Measurements from ENCODE around the gene C16orf96.

The C16orf96 gene

DNA sequence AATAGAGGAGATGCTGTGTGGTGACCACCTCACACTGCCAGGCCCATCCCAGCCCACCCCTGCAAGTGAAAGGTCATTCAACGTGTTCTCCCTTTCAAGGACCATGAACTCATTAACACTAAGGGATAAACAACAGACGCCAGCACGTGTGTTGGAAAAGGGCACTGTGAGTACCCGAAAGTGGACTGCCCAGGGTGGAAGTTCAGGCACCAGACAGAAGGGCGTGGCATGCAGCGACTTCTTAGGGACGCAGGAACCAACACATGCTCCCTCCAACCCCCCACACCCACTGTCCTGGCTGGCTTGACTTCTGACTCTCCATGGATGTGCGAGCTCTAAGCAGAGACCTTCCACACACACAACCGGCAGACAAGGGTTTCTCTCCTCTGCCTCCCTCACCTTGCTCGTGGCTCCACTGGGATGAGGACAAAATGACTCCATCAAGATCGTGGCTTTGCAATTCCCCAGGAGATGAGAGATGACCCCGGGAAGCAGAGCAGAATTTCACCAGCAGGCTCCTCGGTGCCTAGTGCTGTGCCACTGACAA is 47.6 kb downstream of the C16orf96 start:
- no peak for DNase-seq

DNA sequence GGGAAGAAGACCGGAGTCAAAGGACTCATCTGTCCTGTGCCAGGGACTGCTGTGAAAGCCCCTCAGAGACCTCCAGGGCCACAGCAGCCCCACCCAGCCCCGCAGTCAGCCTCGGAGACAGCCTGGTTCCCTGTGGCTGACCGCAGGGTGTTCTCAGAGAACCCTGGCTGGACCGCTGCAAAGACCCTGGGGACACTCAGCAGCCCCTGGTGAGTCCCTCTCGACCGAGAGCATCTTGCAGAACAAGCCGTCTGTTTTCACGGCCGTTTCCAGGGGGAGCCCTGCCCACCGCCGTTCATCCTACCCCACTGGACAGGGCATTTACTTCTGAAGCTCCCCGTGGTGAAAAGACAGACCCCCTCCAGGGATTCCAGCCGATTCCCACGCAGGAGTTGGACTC is 48.3 kb downstream of the C16orf96 start:
- DNase-seq = no peak

DNA sequence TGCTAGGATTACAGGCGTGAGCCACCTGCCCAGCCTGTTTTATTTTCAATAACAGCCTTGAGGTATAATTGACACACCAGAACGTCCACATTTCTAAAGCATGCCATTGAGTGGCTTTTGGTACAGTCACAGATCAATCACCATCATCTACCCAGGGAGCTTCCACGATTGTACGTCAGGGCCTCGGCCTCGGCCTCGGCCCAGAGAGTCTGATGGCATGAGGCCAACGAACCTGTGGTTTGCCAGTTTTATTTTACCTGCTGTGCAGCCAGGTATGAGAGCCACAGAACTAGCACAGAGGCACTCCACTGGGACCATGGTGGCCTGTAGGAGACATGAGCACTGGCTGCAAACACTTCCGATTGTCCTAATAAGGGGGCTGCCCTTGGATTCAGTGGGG is 50.2 kb downstream of the C16orf96 start:
- DNase-seq = no peak

DNA sequence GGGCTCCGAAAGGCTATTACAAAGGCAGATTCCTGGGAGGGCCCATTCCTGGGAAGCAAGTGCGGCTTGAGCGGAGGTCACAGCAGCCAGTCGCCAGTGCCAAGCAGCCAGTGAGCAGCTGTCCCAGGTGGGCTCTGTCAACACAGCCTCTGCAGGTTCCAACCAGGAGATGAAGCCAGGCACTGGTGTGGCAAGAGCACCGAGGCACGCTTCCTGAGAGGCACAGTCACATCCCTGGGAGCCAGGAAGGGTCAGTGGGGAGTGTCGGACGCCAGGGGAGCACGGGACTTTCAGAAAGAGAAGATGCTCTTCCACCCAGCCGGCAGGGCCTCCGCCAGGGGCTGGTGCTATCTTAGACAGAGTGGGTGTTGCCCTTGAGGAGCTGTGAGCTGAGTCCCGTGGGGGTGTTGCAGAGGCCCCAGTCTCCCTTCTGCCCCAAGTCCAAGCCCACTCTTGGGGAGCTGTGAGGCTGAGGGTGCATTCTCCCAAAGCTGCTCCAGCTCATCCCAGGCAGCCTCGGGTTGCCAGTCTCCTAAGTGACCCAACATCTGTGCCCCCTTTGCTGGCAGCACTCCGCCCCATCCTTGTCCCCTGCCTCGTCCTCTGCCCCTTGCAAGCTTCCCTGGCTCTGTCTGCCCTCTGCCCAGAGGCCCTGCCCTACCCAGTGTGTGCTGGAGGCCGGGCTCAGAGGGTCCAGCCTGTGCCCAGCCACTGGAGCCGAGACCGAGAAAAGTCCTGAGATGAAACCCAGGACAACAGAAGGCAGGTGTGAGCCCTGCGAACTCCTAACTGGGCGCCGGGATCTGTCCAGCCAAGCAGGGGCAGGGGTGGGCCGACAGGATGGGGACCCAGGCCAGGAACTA is 51.9 kb downstream of the C16orf96 start:
- no peak for DNase-seq

DNA sequence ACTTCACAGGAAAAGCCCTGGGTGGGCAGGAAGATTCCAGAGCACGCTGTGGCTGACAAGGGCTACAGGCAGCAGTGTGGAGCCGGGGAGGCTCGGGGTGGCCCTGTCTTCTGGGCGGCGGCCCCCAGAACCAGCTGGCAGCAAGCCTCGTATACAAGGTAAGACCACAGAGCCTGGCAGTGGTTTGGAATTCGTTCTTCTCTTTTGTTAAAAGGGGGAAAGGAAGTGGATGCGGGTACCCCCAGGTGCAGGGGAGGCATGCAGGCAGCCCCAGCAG is 52.5 kb downstream of the C16orf96 start:
- no peak for DNase-seq

DNA sequence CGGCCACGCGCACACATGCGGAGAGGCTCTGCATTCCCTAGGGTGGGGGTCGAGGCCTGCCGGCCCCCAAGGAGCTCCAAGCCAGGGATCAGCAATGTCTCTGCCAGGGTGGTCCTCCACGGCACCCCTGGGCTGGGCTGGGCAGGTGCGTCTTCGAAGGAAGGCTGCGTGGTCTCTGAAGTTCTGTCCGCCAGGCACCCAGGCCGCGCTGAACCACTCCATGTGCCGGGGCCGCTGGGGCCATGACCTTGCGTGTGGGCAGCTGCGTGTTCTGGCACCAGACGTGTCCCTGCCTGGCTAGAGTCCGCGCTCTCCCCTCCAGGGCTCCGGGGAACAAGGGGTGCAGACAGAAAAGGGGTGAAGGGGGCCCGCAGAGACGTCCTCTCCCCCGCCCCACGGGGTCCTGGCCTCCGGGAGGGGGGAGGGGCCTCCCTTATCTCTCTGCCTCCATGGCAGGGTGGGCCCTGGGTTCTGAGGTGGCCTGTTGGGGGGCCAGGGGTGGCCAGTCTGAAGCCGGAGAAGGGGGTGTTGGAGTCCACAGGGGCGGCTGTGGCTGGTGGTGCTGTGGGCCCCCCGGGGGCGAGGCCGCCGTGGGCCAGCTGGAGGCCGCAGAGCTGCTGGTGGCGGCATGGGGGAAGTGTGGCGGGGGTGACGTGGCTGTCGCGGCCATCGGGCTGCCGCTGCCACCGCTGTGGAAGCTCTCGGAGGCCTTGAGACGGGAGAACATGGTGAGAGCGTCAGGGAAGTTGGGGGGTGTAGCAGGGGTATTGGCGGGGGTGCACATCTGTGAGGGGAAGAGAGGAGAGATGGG is 53.3 kb downstream of the C16orf96 start:
- no peak for DNase-seq

DNA sequence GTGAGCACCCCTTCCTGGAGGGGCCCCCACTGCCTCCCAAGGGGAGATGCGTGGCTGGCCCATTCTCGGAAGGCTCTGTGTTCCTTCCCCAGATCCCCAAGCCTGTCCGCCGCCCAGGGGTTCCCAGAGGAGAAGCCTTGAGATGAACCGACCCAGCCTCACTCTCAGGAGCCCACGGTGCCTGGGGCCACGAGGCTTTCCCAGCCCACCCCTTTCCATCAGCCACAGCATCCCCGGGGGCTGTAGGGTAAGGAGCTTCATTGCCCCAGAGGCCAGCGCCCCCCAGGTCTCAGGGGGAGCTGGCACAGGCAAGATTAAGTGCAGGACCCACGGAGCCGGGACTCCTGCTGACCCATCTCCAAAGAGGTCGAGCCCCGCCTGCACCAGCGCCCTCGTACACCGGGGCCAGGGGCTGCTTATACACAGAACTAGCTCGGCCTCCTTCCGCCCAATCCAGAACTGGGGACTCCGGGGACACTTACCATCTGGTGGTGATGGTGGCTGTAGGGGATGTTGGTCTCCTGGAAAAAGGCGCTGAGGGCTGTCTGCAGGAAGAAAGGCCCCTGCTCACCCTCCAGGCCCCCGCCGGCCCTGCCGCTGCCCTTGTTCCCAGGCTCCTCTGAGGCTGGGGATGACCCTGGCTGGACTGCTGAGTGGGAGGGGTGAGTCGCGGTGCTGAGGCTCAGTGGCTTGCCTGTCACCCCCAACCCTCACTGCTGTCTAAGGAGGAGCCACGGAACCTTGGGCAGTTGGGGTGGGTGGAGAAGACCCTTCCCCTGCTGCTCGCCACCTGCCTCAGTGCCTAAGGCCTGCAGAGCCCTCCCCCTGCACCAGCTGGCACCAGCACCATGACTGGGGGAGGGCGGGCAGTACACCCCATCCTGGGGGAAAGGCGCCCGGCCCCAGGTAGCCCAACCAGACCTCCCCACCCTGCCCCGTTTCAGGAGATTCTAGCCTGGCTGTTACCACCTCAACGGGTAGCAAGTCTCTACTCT is 54.2 kb downstream of the C16orf96 start:
- no peak for DNase-seq

DNA sequence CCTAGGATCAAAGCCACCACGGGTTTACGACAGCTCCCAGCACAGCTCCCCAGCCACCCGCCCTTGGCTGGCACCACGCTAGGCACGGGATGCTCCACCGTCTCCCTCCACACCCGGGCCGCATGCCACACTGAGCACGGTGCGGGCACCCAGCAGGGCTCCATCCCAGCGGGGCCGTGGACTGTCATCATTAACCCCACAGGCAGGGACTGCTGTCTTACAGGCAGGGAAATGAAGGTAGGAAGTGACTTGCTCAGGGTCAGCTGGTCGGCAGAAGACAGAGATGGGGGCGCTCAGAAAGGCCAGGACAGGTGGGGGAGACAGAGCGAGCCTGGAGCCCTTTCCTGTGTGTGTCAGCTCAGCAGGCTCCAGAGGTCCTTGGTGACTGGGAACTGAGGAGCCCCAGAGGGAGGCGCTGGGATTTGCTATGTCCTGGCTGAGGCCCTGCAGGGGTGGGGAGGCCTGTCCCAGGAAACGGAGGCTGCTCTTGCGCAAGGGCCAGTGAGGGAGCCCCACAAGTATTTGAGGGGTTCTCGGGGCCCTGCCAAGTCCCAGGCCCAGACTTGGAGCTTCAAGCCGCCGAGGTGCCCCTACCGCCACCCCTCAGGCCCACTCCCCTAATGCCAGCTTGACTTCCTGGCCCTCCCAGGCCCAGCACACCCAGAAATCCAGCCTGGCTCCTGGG is 55.3 kb downstream of the C16orf96 start:
- DNase-seq = no peak

DNA sequence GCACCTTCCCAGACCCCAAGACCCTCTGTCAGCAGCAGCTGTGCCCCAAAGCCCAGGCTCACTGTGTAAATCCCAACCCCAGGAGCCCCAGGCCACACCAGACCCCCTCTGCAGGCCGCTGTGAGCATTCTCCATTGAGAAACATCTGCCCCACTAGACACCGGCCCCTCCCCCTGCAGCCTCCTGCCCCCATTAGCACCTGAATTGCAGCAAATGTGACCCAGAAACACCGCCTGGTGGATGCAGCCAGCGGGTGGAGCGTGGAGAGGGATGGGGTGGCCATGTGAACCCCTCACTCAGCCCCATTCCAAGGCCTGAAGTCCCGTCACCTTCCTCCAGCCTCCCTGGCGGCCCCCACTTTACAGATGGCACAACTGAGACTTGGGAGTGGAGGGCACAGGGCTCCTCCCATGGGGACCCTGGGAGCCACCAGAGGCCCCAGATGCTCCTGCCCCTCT is 56.4 kb downstream of the C16orf96 start:
- no peak for DNase-seq

DNA sequence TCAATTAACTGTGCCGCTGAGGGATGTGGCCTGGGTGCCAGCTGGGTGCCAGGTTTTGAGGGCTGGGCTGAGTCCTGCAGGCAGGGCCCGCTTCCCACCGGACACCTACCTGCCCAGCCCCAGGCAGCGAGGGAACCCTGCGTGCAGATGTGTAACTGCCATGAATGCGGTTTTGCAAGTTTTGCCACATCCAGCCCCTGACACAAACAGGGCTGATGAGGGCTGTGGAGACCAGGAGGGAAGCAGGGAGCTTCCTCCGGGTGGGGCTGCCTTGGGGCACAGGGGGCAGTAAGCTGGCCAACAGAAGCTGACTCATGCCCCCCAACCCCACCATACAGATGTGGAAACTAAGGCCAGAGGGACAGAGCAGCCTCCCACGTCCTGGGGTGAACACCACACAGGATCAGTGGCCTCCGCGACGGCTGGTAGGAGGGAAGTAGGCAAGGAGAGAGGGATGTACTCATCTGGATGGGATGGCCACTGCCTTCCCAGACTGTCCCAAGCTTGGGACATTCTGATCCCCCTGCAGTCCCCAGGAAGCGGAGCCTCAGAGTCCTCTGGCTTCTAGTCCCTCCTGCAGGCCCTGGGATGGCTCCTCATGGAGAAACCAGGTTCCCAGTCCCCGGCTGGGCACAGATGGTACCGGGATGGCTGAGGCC is 57.0 kb downstream of the C16orf96 start:
- DNase-seq = no peak

DNA sequence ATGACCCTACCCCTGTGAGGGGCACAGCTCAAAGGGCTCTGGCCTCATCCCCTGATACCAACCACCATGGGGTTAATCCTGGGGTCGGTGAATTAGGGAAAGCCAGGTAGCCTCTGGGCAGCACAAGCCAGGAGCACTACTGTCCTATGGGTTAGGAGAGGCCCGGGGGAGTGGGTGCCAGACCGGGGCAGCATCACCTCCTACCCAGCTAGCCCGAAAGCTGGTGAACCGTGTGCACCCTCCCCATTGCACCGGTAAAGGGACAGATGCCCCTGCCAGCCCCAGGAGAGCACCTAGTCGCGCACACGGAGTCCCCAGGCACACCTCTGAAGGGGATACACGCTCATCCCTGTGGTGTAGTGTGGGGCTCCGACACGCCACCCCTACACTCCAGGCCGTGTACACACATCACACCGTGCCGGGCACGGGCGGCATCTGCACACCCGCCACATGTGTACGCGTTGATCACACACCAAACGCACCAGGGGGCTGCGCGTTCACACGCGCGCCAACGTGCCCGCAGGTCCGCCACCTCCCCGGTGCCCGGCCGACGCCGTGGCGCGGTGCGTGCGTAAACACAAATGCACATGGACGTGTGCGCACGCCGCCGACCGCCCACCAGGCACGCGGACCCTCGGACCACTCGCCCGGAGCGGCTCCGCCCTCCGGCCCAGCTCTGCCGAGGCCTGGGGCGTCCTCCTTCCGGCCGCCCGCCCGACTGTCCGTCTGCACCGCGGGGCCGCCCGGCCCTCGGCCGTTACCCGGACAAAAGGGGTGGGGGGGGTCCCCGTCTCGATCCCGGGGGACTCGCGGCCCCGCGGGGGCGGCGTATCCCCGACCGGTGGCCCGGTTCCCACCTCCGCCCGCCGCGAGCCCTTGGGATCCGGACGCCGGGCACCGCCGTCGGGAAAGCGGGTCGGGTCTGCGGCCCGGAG is 57.8 kb downstream of the C16orf96 start:
- no peak for DNase-seq

DNA sequence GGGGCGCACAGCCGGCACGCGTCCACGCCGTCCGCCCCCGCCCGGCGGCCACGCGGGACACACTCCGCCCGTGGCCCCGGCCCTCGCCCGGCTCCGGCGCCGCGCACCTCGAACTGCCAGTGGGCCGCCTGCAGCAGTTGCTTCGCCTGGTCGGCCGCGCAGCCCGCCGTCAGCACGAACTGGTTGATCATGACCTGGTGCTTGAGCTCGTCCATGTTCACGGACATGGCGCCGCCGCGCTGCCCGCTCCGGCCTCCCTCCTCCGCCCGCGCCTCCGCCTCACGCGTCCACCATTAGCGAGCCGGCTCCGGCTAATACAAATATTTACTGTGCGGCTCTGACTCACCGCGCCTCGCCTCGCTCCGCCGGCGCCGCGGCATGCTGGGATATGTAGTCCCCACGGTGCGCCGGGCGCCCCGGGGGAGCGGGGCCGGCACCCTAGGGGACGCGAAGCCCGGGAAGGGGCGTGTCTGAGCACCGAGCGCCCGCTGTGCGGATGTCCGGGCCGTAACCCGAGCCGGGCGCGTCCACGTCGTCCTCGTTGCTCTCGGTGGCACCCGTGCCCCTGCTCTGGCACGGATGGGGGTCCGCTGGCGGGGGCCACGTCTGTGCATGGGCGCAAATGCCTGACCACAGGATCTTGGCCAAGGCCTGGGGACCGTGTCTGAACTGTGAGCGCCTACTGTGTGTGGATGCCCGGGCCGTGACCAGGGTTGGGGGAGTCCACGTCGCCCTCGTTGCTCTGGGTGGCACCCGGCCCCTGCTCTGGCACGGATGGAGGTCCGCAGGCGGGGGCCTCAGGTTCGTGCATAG is 58.6 kb downstream of the C16orf96 start, which contains the start of gene UBALD1:
TSS of gene UBALD1 (minus strand) at position 318 of the 813 bp plus-strand sequence. CDS start at position 227, 91 bp downstream.
- DNase-seq = peak; percentile 31 to 71

DNA sequence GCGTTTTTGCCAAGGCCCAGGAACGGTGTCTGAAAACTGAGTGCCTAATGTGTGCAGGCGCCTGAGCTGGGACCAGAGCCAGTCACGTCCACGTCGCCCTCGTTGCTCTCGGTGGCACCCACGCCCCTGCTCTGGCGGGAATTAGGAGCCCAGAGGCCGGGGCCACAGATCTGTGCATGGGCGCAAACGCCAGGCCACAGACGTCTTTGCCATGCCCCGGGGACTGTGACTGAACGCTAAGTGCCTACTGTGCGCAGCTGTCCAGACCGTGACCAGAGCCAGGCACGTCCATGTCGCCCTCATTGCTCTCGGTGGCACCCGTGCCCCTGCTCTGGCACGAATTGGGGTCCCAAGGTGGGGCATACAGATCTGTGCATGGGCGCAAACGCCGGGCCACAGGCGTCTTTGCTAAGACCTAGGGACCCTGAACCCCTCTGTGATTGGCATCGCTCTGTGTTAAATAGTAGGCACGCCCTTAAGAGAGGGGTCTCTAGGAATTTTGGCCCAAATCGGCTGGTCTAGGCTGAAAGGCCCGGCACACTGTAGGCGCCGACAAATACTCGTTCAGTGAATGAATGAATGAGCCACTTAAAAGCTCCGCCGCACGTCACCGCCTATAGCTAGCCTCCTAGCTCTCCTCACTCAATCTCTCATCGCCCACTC is 59.4 kb downstream of the C16orf96 start:
- no peak for DNase-seq

DNA sequence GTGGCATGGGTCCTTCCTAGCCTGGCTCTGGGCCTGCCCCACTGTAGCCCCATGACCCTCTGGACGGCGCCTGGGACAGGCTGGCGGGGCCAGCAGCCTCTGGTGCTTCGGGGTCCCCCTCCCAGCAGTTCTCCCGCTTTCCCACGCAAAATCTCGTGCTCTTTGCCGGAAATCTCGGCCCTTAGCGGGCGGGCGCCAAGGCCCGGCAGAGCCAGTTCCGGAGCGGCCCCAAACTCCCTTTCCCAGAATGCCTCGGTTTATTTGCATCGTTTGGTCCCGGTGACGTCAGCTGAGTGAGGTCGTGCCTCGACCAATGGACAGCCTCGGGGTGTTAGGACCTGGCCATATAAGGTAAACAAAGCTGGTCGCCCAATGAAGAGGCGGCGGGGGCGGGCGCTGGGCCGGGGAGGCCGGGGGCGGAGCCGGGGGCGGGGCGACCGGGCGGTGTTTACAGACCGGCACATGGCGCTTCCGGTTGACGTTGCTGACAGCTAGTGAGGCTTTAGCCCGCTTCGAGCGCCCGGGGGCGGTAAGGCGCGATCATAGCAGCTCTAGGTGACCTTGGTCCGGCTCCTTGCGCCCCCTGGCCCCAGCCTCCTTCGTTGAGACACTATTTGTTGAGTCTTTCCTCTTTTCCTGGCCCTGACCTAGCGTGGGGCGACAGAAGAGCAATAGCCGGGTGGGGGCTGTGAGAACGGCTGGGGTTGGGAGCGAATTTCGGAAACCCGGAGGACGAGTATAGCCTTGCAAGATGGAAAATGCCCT is 60.1 kb downstream of the C16orf96 start:
- peak; percentile 96 to 97 for DNase-seq

DNA sequence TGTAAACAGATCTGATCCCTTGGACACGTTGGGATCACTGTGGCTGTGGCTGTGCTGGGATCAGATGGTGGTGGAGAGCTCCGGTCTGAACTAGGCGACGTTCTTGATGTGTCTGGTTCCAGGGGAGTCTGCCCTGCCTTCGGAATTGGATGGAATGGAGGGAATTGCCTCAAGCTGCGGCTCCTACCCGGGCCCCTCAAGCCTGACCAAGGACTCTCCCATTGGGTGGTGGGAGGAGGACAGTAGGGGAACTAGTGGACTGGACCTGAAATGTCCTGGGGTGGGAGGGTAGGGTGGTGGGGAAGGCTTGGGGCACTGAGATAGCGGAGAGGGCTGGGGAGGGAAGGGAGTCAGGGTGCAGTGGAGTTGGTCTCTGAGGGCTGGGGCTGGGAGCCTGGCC is 61.7 kb downstream of the C16orf96 start:
- no peak for DNase-seq

DNA sequence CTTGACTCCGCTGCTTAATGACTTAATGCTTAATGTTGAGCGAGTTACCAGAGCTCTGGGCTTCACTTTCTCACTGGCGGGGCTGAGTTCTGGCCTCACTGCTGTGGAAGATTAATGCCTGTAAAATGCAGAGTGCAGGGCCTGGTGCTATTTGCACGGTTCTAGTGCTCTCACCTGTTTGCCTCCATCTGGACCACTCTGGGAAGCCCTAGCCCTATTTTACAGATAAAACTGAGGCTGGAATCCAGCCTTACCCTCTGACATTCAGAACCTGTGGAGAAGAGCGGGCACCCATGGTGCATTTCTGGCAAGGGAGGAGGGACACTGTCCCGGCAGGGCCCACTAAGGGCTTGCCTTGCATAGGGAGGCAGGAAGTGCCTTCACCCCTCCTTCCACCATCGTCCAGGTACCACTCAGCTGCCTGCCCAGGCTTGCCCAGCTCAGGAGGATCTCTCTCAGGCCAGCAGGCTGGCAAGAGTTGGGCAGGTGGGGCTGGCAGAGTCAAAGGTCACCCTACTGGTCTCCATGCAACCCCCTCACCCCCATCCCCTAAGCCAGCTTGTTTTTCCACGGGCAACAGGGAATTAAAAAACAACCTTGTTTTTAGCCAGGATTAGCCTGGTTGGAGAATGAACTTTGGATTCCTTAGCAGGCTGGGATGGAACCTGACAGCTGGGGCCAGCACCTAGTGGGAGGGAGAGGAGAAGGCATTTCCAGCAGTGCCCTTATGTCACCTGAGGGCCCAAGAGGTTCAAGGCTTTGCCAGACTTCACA is 62.7 kb downstream of the C16orf96 start:
- DNase-seq = no peak

DNA sequence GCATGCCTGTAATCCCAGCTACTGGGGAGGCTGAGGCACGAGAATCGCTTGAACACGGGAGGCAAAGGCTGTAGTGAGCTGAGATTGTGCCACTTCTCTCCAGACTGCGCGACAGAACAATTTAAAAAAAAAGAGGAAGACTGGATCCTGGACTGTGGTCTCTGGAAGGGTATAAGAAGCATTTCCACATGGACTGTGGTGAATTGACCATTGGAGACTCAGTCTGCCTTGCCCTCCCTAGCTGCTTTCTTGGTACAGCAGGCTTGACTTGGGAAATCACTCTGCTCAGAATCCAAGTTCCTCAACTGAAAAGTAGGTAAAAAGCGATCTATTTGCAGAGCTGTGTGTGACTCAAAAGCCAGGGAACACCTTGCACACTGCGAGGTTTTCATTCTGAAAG is 67.5 kb downstream of the C16orf96 start:
- DNase-seq = no peak
